Subcutaneous abdominal adipose tissue (tissue), 5 donors: ENCODE results near the gene KRT79.

Experiments used
- H3K27ac ChIP-seq: one replicate; pipeline ENCODE4 v1.7.0; 2013; ENCODE audit warnings: low read depth, mild to moderate bottlenecking, inconsistent platforms, low read length, moderate library complexity
- H3K27me3 ChIP-seq, 5 donors: one replicate each; pipeline ENCODE4 v1.7.0; 2013; ENCODE audit warnings: low read length in 5 of 5, inconsistent platforms in 1 of 5; ENCODE audit not compliant: control insufficient read depth in 5 of 5, insufficient read depth in 4 of 5
- H3K36me3 ChIP-seq, 5 donors: one replicate each; pipeline ENCODE4 v1.7.0; 2013; ENCODE audit warnings: low read length in 5 of 5; ENCODE audit not compliant: control insufficient read depth in 5 of 5, insufficient read depth in 5 of 5
- H3K4me1 ChIP-seq, 5 donors: one replicate each; pipeline ENCODE4 v1.7.0; 2013; ENCODE audit warnings: low read length in 5 of 5, mild to moderate bottlenecking in 3 of 5, moderate library complexity in 1 of 5; ENCODE audit not compliant: control insufficient read depth in 5 of 5, insufficient read depth in 5 of 5
- H3K4me3 ChIP-seq, 5 donors: one replicate each; pipeline ENCODE4 v1.7.0; 2013; ENCODE audit warnings: low read length in 5 of 5, low read depth in 1 of 5
- H3K9ac ChIP-seq, 5 donors: one replicate each; pipeline ENCODE4 v1.7.0; 2013; ENCODE audit warnings: low read length in 5 of 5, mild to moderate bottlenecking in 4 of 5, moderate library complexity in 3 of 5
- H3K9me3 ChIP-seq, 5 donors: one replicate each; pipeline ENCODE4 v1.7.0; 2013; ENCODE audit warnings: low read length in 5 of 5; ENCODE audit not compliant: control insufficient read depth in 5 of 5
- donor health status: healthy.
- donor health status: healthy.
- donor health status: healthy.
- donor health status: healthy.
- donor health status: healthy.

Gene KRT79

DNA sequence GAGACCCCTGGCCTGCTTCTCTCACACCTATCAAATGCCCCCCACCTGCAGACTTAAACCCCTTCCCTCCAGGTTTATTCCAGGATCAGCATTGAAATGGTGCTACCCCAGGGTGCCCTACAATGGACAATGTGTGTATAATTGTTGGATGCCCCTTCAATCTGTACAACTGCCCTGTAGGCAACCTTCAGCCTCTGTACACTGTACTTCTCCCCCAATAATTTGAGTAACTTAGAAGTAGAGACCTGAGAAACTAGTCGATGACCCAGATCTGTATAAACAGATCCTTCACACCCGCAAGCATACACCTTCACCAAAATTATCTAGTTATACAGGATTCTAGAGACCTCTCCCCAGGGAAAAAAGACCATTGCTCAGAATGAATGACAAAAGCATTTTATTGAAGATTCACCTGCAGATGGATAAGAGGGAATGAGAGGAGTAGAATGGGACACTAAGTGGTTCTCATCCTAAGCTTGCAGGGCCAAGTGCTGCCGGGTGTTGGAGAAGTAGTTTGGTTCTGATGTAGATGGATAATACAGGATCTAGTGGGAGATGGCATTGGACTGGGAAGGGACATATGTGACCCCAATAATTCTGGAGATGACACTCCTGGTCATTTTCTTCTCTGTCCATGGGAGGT, 27.8 kb downstream of the KRT79 start:
- no peaks in the 10 kb centered on the region for H3K4me1 ChIP-seq
- no peak overlapping the region for H3K27ac ChIP-seq
- no peak overlapping the region for H3K9ac ChIP-seq
- no peaks in the 10 kb centered on the region for H3K9me3 ChIP-seq
- no peaks in the 10 kb centered on the region for H3K36me3 ChIP-seq
- peaks cover 0 to 11% (median 4%) of the 10 kb centered on the region in 5 donors for H3K27me3 ChIP-seq
- no peak overlapping the region for H3K4me3 ChIP-seq

DNA sequence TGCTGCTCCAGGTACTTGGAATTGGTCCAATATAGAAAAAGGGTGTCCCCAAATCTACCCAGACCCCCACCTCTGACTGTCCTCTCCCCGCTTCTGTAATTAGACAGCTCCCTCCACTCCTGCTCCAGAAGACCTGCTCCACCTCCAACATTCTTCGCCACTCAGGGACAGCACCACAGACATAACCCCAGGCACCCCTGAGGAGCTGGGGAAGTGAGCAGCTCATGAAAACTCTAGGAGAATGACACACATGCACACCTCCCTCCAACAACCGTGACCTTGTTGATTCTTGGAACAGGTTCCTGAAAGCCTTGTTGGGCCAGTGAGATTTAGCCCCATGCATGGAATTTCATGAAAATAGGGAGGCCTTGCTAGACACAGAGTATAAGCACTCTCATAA, 28.4 kb downstream of the KRT79 start:
- Histone ChIP-seq H3K4me1 (no peaks in the 10 kb centered on the region), H3K36me3 (no peaks in the 10 kb centered on the region), H3K27me3 (peaks cover 0 to 11% (median 4%) of the 10 kb centered on the region in 5 donors)

DNA sequence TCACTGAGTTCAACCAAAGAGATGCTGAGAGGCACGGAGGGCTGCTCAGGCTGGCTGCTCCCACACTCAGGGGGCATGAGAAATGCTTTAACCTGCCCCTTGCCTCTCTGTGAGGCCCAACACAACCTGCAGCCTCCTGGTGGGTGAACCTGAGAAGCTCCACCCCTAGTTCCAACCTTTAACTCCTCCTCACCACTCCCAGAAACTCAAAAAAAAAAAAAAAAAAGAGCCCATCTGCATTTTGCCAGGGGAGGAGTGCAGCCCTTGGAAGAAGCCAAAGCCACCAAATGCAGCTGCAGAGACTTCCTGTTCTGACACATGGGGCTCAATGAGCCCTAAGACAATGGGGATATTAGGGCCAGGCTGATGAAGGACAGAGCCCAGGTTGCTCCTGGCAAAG, 29.1 kb downstream of the KRT79 start:
- H3K9ac ChIP-seq, result no peak overlapping the region
- peaks cover 0 to 11% (median 4%) of the 10 kb centered on the region in 5 donors for H3K27me3 ChIP-seq
- no peak overlapping the region for H3K4me3 ChIP-seq
- H3K9me3 ChIP-seq, result no peaks in the 10 kb centered on the region
- H3K36me3 ChIP-seq, result no peaks in the 10 kb centered on the region
- no peaks in the 10 kb centered on the region for H3K4me1 ChIP-seq
- H3K27ac ChIP-seq, result no peak overlapping the region

More for the DNA sequence above, 28.4 kb downstream of the KRT79 start:
- no peak overlapping the region for H3K4me3 ChIP-seq
- H3K9me3 ChIP-seq, result no peaks in the 10 kb centered on the region
- H3K27ac ChIP-seq, result no peak overlapping the region
- no peak overlapping the region for H3K9ac ChIP-seq

DNA sequence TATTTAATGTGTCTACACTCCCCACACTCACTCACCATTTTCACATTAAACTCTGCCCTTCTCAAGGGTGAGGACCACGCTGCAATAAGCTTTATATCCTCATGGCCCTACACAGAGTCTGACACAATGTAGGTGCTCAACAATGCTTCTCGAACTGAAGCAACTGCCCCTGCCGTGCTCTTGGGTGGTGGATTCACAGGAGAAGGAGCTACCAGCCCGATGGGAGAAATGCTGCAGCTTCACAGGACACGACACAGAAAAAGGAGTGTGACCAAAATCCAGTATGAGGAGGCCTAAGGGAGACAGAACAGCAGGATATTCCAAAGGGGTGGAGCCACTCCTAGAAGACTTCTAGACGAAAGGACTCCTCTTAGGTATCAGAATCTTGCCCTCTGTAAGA, 31.7 kb downstream of the KRT79 start:
- H3K27me3 ChIP-seq, result no peaks in the 10 kb centered on the region
- H3K36me3 ChIP-seq, result no peaks in the 10 kb centered on the region
- H3K4me3 ChIP-seq, result no peak overlapping the region
- no peaks in the 10 kb centered on the region for H3K4me1 ChIP-seq
- H3K9ac ChIP-seq, result no peak overlapping the region
- no peaks in the 10 kb centered on the region for H3K9me3 ChIP-seq
- no peak overlapping the region for H3K27ac ChIP-seq

DNA sequence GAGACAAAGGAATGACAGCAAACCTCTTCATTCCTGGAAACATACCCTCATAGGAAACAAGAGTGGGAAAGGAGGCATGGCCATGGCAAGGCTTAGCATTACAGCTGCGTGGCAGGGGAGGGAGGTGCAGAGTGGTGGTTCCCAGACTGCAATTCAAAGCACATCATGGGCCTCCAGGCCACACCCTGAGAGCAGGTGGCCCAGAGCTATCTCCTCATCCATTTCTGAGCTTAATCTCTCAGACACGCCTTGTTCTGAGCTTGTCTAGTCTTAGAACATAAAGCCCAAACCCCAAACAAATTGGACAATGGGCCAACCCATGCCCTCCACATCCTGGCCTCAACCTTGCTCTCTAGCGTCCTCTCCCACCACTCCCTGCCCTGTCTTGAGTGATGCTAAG, 32.3 kb downstream of the KRT79 start:
- no peaks in the 10 kb centered on the region for H3K36me3 ChIP-seq
- no peak overlapping the region for H3K4me3 ChIP-seq
- H3K27me3 ChIP-seq, result no peaks in the 10 kb centered on the region
- no peak overlapping the region for H3K9ac ChIP-seq
- no peak overlapping the region for H3K27ac ChIP-seq
- H3K4me1 ChIP-seq, result no peaks in the 10 kb centered on the region
- H3K9me3 ChIP-seq, result no peaks in the 10 kb centered on the region

DNA sequence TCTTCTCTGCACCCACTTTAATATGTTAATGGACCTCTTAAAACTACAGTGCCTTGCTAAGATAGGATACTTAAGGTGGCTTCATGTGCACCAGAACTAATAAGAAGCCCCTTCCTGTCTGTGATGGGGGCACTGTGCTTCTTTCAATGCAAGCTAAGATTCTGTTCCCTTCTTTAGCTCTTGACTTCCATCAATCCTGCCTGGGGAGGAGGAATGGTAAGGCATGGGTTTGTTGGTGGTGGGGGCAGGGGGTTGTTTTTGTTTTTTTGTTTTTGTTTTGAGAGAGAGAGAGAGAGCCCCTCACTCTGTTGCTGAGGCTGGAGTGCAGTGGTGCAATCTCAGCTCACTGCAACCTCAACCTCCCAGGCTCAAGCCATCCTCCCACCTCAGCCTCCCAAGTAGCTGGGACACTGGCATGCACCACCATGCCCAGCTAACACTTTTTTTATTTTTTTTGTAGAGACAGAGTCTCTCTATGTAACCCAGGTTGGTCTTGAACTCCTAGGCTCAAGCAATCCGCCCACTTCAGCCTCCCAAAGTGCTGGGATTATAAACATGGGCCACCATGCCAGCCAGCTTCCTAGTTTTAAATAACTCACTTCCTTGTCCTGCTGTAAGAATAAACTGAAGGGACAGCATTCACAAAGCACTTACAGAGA, 33.7 kb downstream of the KRT79 start:
- no peaks in the 10 kb centered on the region for H3K9me3 ChIP-seq
- H3K27ac ChIP-seq, result no peak overlapping the region
- no peak overlapping the region for H3K9ac ChIP-seq
- H3K4me1 ChIP-seq, result no peaks in the 10 kb centered on the region
- H3K4me3 ChIP-seq, result no peak overlapping the region
- no peaks in the 10 kb centered on the region for H3K36me3 ChIP-seq
- peaks cover 0 to 3% (median 0%) of the 10 kb centered on the region in 5 donors for H3K27me3 ChIP-seq

DNA sequence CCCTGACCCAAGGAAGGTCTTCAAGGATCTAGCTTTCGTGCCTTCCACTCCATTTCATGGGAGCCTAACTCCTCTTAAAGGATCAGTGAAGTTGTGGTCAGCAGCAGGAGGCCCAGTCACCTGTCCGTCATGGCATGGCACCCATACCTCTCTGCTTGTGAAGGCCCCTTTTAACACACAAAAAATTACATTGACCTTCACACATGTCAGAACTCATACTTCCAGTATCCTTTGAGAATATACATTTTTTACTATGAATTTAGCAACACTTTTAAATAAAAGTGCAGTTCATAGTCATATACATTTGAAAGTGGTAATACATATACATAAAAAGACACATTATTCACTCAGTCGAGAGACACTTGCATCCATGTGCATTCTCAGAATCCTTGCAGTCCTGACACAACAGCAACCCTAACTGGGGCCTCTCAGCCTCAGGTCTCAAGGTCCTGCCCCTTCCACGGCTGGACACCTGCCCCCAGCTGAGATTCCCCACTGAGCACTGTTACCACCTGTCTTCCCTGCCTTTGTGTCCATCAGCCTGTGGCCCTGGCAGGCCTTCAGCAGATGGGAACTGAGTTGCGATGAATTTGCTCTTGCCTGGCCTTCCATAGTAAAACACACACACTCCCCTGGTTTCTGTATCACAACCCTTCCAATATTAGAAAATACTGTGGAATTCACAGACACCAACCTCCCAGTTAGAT, 34.5 kb downstream of the KRT79 start:
- Histone ChIP-seq H3K9me3 (no peaks in the 10 kb centered on the region), H3K4me3 (no peak overlapping the region), H3K36me3 (no peaks in the 10 kb centered on the region), H3K27ac (no peak overlapping the region), H3K27me3 (peaks cover 0 to 3% (median 0%) of the 10 kb centered on the region in 5 donors), H3K4me1 (no peaks in the 10 kb centered on the region), H3K9ac (no peak overlapping the region)

DNA sequence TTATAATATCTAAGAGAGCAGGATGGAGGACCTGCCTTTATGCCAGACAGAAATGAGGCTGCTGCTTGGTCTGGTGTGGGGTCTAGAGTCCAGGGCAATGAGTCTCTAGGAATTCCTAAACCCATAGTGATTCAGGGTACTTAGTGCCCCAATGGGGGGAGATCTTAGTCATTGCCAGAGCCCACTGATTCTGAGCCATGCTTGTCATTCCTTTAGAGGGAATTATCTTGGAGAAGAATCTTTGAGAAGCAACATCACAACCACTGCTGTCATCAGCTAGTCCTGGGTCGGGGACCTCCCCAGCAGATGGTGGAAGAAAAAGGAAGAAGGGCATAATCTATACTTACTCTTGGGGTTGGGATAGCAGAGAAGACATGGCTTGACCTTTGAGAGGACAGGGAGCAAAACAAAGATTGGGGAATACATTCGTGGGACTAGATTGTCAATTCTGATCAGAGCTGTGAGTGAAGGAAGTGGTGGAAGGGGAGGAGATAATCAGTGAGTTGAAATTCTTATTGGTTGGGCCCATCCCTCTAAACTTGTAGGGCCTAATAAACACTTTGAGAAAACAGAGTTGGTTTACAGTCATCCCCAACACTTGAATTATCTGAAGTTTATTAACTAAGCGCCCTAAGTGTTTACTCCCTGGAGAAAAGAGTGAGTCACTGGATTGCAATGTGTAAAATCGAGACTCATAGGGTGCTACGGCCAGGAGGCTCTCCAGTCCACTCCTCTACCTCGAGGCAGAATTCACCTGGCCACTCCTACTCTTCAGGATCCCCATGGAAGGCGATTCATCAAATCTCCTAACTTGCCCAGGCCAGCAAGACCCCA, 35.2 kb downstream of the KRT79 start:
- no peaks in the 10 kb centered on the region for H3K4me1 ChIP-seq
- no peak overlapping the region for H3K9ac ChIP-seq
- no peak overlapping the region for H3K27ac ChIP-seq
- peaks cover 0 to 6% (median 0%) of the 10 kb centered on the region in 5 donors for H3K27me3 ChIP-seq
- H3K36me3 ChIP-seq, result no peaks in the 10 kb centered on the region
- no peak overlapping the region for H3K4me3 ChIP-seq
- no peaks in the 10 kb centered on the region for H3K9me3 ChIP-seq

DNA sequence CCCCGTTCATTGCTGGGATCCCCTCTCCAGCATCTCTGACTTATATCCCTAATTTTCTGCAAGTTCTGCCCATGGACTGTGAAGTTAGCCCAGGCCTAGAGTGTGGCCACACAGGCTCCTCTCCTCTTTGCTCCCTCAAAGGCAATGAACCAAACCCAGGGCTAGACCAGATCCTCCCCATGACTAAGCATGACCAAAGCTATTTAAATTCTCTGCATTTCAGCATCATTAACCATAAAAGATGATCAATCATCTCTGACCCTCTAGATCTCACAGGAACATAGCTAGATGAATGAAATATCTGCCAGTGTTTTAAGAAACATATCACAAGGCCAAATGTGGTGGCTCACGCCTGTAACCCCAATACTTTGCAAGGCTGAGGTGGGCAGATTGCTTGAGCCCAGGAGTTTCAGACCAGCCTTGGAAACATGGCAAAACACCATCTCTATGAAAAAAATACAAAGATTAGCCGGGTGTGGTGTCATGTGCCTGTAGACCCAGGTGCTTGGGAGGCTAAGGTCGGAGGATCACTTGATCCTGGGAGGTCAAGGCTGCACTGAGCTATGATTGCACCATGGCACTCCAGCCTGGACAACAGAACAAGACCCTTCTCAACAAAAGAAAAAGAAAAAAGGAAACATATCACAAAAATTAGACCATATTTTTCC, 36.0 kb downstream of the KRT79 start:
- Histone ChIP-seq H3K27me3 (peaks cover 0 to 6% (median 0%) of the 10 kb centered on the region in 5 donors), H3K4me3 (no peak overlapping the region), H3K9me3 (no peaks in the 10 kb centered on the region), H3K27ac (no peak overlapping the region), H3K4me1 (no peaks in the 10 kb centered on the region), H3K36me3 (no peaks in the 10 kb centered on the region), H3K9ac (no peak overlapping the region)
